Sigmoid colon (tissue), 7 donors: ENCODE results near the gene GALNT17. TPM values are rescaled to one million over a fixed set of nuclear protein-coding genes. Genes with fewer than 3 reads are reported as not detected.

ENCODE experiments used
- DNase-seq: peaks from one replicate; pipeline ENCODE4 v3.0.0-alpha.2; 2019
- H3K27ac ChIP-seq, 4 donors: fragments of 200-600 bp; sonication (generic); one replicate each; pipeline ENCODE4 v1.5.1; 2016 to 2019; ENCODE audit warnings: mild to moderate bottlenecking in 1 of 4
- H3K27me3 ChIP-seq, 3 donors: fragments of 200-600 bp; sonication (generic); one replicate each; pipeline ENCODE4 v1.5.1; 2019; ENCODE audit warnings: mild to moderate bottlenecking in 1 of 3
- H3K36me3 ChIP-seq, 4 donors: fragments of 200-600 bp; sonication (generic); one replicate each; pipeline ENCODE4 v1.5.1; 2016 to 2019
- H3K4me1 ChIP-seq, 4 donors: fragments of 200-600 bp; sonication (generic); one replicate each; pipeline ENCODE4 v1.5.1; 2017 to 2019
- H3K4me3 ChIP-seq, 4 donors: fragments of 200-600 bp; sonication (generic); one replicate each; pipeline ENCODE4 v1.5.1; 2017 to 2019; ENCODE audit warnings: mild to moderate bottlenecking in 2 of 4, moderate library complexity in 1 of 4
- H3K9me3 ChIP-seq, 4 donors: fragments of 200-600 bp in 3 of 4; sonication (generic) in 3 of 4; one replicate each; pipeline versions ENCODE4 v1.5.1 to v1.6.1; 2013 to 2019
- EP300 ChIP-seq, 4 donors: sonication (generic); formaldehyde crosslinking; IDR thresholded peaks; one replicate each; pipeline ENCODE4 v1.6.1; 2017; ENCODE audit warnings: antibody characterized with exemption in 4 of 4
- POLR2A ChIP-seq, 2 donors: fragments of 450-650 bp; IDR thresholded peaks; one replicate each; pipeline ENCODE4 v1.6.1; 2016; ENCODE audit warnings: antibody characterized with exemption in 2 of 2, mild to moderate bottlenecking in 2 of 2, moderate library complexity in 2 of 2
- POLR2AphosphoS5 ChIP-seq, 4 donors: sonication (generic); formaldehyde crosslinking; IDR thresholded peaks; one replicate each; pipeline ENCODE4 v1.6.1; 2017; ENCODE audit warnings: antibody characterized with exemption in 4 of 4
- WGBS, 2 donors: extraction: QIAGEN DNeasy Blood & Tissue Kit; methylation state at CpG; one replicate each; pipeline ENCODE4 v1.1.7; 2013; 5-methylcytosine and 5-hydroxymethylcytosine counted together
- intact Hi-C: fragments of 100-400 bp; cut with DNase I; formaldehyde crosslinking; loops from one replicate; pipeline ENCODE4 v1.15.1; 2023
- polyA plus RNA-seq, 3 donors: library from polyadenylated mRNA; stranded (reverse); fragments of 200-250 nt; gene quantifications; one replicate each; pipeline ENCODE4 v1.2.3, GENCODE V29; 2013
- total RNA-seq, 4 donors: library from RNA; depleted of rRNA; stranded (reverse); fragments of >200 nt; gene quantifications; one replicate each; pipeline ENCODE4 v1.1.0, GENCODE V29; 2016
- TF ChIP-seq, protein P1 (sequence below), 4 experiments: fragments of 450-650 bp in 3 of 4; fragments of 200-600 bp in 1 of 4; IDR thresholded peaks; one replicate each; pipeline ENCODE4 v1.5.1; 2016 to 2019; ENCODE audit warnings: antibody characterized with exemption in 4 of 4, mild to moderate bottlenecking in 3 of 4, moderate library complexity in 2 of 4
- donor health status: healthy with polysubstance abuse.
- donor health status: Bipolar disorder and iron deficiency.
- donor health status: healthy.

GALNT17 gene
- total and polyA plus RNA-seq, 7 donors: 1.8 to 45.4 (median 15.1) TPM; not detected in 1

DNA sequence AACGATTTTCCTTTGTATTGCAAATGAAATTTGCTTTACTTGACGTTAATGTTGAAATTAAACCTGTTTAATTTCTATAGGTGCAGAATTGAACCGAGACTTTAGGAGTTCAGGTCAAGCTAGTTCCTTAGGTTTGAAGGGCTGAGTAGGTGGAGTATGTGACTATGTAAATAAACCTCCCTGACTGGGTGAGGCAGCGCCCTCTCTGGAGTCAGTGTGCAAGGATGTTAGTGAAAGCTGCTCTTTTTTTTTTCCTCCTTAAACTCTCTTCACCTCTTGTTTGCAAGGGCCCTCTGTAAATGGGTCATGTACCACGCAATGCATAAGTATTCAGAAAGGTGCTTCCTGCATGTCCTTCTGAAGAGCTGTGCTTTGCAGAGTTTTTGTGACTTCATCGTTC, 33.8 kb downstream of the GALNT17 start:
- intact Hi-C loops: no loop called here
- 69 to 81% methylated on average over 6 of the region's 6 CpGs for WGBS, 2 donors
- H3K4me1 ChIP-seq: no peaks in the 10 kb centered on the region

DNA sequence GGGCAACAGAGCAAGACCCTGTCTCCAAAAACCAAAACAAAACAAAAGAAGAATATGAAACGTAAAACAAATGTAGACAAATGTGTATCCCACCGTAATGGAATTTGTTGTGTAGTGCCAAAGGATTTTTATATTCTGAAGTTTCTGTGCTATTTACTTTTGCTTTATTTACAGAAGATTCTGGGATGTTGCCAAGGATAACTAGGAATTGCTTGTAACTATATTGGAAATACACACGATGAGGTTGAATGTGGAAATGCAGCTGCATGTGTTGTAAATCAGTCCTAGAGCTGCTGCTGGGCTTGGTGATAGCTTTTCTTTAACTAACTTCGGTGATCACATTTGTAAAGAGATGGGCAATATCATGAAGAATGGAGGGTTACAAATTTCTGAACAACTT, 39.5 kb downstream of the GALNT17 start:
- H3K36me3 ChIP-seq: no peaks in the 10 kb centered on the region
- intact Hi-C loops: no loop called here
- H3K27me3 ChIP-seq: no peaks in the 10 kb centered on the region
- TF ChIP-seq POLR2A (IDR thresholded peaks at IDR 0.05) (no peak), EP300 (IDR thresholded peaks at IDR 0.05) (no peak), POLR2AphosphoS5 (IDR thresholded peaks at IDR 0.05) (no peak)
- TF ChIP-seq, protein P1, sequence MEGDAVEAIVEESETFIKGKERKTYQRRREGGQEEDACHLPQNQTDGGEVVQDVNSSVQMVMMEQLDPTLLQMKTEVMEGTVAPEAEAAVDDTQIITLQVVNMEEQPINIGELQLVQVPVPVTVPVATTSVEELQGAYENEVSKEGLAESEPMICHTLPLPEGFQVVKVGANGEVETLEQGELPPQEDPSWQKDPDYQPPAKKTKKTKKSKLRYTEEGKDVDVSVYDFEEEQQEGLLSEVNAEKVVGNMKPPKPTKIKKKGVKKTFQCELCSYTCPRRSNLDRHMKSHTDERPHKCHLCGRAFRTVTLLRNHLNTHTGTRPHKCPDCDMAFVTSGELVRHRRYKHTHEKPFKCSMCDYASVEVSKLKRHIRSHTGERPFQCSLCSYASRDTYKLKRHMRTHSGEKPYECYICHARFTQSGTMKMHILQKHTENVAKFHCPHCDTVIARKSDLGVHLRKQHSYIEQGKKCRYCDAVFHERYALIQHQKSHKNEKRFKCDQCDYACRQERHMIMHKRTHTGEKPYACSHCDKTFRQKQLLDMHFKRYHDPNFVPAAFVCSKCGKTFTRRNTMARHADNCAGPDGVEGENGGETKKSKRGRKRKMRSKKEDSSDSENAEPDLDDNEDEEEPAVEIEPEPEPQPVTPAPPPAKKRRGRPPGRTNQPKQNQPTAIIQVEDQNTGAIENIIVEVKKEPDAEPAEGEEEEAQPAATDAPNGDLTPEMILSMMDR (IDR thresholded peaks at IDR 0.05): no peak
- no peak for DNase-seq
- H3K4me3 ChIP-seq: no peak overlapping the region
- WGBS, 2 donors: 76 to 79% methylated on average over 4 of the region's 4 CpGs
- H3K9me3 ChIP-seq: no peaks in the 10 kb centered on the region
- no peak overlapping the region for H3K27ac ChIP-seq
- peaks cover 0 to 8% (median 3%) of the 10 kb centered on the region in 4 donors for H3K4me1 ChIP-seq

More for the DNA sequence above, 33.8 kb downstream of the GALNT17 start:
- no peak overlapping the region for H3K4me3 ChIP-seq
- DNase-seq: no peak
- peaks cover 0 to 7% (median 0%) of the 10 kb centered on the region in 4 donors for H3K9me3 ChIP-seq
- TF ChIP-seq, protein P1 (IDR thresholded peaks at IDR 0.05): no peak
- no peak for TF ChIP-seq EP300 (IDR thresholded peaks at IDR 0.05)
- TF ChIP-seq POLR2AphosphoS5 (IDR thresholded peaks at IDR 0.05): no peak
- no peak for TF ChIP-seq POLR2A (IDR thresholded peaks at IDR 0.05)
- no peaks in the 10 kb centered on the region for H3K36me3 ChIP-seq
- no peaks in the 10 kb centered on the region for H3K27me3 ChIP-seq
- H3K27ac ChIP-seq: no peak overlapping the region

DNA sequence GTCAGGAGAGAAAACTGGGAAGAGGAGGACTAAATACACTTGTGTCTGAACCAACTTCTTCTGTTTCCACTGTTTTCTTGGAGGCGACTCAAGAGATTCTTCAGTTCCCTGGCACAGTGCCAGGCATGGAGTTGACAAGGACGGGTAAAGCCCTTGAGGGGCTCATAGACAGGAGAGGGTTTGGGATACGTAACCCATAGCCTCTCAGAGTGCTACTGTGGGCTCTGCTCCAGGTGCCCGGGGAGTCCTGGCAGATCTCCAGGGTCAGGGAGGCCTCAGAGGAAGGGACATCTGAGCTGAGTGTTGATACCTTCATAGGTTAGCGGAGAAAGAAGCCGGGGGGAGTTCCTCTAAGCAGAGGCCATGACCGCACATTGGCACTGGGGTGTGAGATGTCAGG, 42.0 kb downstream of the GALNT17 start:
- Histone ChIP-seq H3K36me3 (no peaks in the 10 kb centered on the region), H3K4me1 (peaks cover 0 to 8% (median 3%) of the 10 kb centered on the region in 4 donors), H3K9me3 (peaks cover 0 to 4% (median 1%) of the 10 kb centered on the region in 4 donors), H3K27ac (no peak overlapping the region), H3K27me3 (no peaks in the 10 kb centered on the region), H3K4me3 (no peak overlapping the region)
- 86% methylated on average over 7 of the region's 7 CpGs for WGBS, 2 donors
- intact Hi-C loops: no loop called here
- TF ChIP-seq POLR2AphosphoS5 (IDR thresholded peaks at IDR 0.05): no peak
- TF ChIP-seq POLR2A (IDR thresholded peaks at IDR 0.05): no peak
- TF ChIP-seq, protein P1 (IDR thresholded peaks at IDR 0.05): no peak
- TF ChIP-seq EP300 (IDR thresholded peaks at IDR 0.05): no peak
- no peak for DNase-seq

DNA sequence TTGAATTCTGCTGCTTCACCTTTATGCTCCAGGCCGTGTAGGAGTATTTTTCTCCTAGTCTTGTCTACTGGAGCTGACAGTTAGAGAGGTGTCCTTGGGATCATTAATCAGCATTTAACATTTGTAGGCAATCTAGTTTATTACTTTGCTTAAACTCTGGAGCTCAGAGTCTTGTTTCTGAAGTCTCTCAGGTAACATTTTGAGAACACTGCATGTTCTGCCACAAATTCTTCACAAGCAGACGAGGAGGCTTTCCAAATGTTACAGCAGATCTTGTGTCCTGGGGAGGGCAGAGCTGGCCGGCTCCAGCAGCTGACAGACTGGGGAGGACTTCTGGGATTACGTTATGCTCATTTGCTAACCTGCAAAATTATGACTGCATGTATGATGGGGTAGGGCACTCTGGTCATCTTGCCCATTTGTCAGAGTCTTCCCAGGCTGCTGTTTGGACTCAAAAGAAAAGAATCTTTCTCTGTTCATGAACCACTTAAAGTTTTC, 50.5 kb downstream of the GALNT17 start:
- H3K9me3 ChIP-seq: peaks cover 0 to 5% (median 2%) of the 10 kb centered on the region in 4 donors
- intact Hi-C loops: no loop called here
- TF ChIP-seq EP300 (IDR thresholded peaks at IDR 0.05) (no peak), POLR2A (IDR thresholded peaks at IDR 0.05) (no peak), POLR2AphosphoS5 (IDR thresholded peaks at IDR 0.05) (no peak)
- TF ChIP-seq, protein P1 (IDR thresholded peaks at IDR 0.05): no peak
- no peak overlapping the region for H3K27ac ChIP-seq
- peaks cover 0 to 9% (median 2%) of the 10 kb centered on the region in 4 donors for H3K4me1 ChIP-seq
- H3K36me3 ChIP-seq: no peaks in the 10 kb centered on the region
- DNase-seq: no peak
- no peaks in the 10 kb centered on the region for H3K27me3 ChIP-seq
- no peak overlapping the region for H3K4me3 ChIP-seq
- 61 to 75% methylated on average over 4 of the region's 4 CpGs for WGBS, 2 donors

DNA sequence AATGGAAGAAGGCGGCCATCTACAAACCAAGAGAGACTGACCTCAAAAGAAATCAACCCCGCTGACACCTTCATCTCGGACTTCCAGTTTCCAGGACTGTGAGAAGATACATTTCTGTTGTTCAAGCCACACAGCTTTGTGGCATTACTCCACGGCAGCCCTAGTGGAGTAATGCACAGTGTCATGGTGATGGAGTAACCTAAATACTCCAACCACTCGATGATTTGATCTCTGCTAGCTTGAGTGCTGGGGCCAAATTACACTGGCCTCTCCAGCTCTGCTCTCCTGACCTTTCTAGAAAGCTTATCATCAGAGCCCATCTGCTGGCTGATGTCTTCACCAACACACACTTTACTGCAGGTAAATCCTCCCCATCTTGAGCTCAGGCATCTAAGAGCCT, 52.2 kb downstream of the GALNT17 start:
- no peak for DNase-seq
- H3K4me3 ChIP-seq: no peak overlapping the region
- TF ChIP-seq, protein P1 (IDR thresholded peaks at IDR 0.05): no peak
- TF ChIP-seq POLR2A (IDR thresholded peaks at IDR 0.05): no peak
- no peak for TF ChIP-seq EP300 (IDR thresholded peaks at IDR 0.05)
- TF ChIP-seq POLR2AphosphoS5 (IDR thresholded peaks at IDR 0.05): no peak
- peaks cover 0 to 5% (median 0%) of the 10 kb centered on the region in 4 donors for H3K9me3 ChIP-seq
- H3K27ac ChIP-seq: no peak overlapping the region
- intact Hi-C loops: no loop called here
- H3K36me3 ChIP-seq: no peaks in the 10 kb centered on the region
- peaks cover 0 to 9% (median 2%) of the 10 kb centered on the region in 4 donors for H3K4me1 ChIP-seq
- no peaks in the 10 kb centered on the region for H3K27me3 ChIP-seq
- 86 to 88% methylated on average over 5 of the region's 5 CpGs for WGBS, 2 donors
